GM12878 (cell line): Measurements from ENCODE around the gene SON. TPM values are rescaled to one million over a fixed set of nuclear protein-coding genes. Genes with fewer than 3 reads are reported as not detected.

Experiments used
- ATAC-seq: fragments of 200-7000 bp; cut with Tn5 transposase; 3 replicates; pipeline ENCODE4 v1.9.1; 2020; ENCODE audit warnings: mild to moderate bottlenecking, moderate library complexity
- BruUV-seq: library from RNA; stranded (reverse); fragments of 400-500 nt; replicated peaks from 2 replicates; lab custom pipeline; 2021; lab: Mats Ljungman, UMichigan
- CTCF ChIA-PET: fragments of 300-600 bp; sonication (Branson Sonifier 250); formaldehyde crosslinking; extraction: SDS; loops from one replicate; lab custom pipeline; 2021; ENCODE audit warnings: inconsistent platforms; lab: Yijun Ruan, JAX
- POLR2A ChIA-PET: fragments of 350-600 bp; formaldehyde crosslinking; extraction: SDS; loops from one replicate; lab custom pipeline; 2021; ENCODE audit warnings: inconsistent platforms; lab: Charles Lee
- RAD21 ChIA-PET: fragments of 300-600 bp; sonication (Branson Sonifier 250); formaldehyde crosslinking; loops from one replicate; lab custom pipeline; 2023; ENCODE audit warnings: antibody characterized with exemption; ENCODE audit not compliant: unreplicated experiment; lab: Charles Lee
- SMC1A ChIA-PET: fragments of 300-600 bp; sonication (Branson Sonifier 250); formaldehyde crosslinking; loops from one replicate; lab custom pipeline; 2023; ENCODE audit not compliant: unreplicated experiment, uncharacterized antibody; lab: Charles Lee
- DNase-seq: peaks from one replicate; pipeline ENCODE4 v3.0.0-alpha.2; 2011; ENCODE audit warnings: low read depth, low spot score
- FAIRE-seq: peaks from 3 replicates; lab custom pipeline; 2011; peaks lifted over from hg19 to GRCh38; lab: Jason Lieb, UNC
- H2AFZ ChIP-seq: 2 replicates; pipeline ENCODE4 v1.6.0; 2011; ENCODE audit warnings: low read depth, low read length, control low read depth; ENCODE audit not compliant: control insufficient read depth
- H3K27ac ChIP-seq: 2 replicates; pipeline ENCODE4 v1.5.1; 2011; ENCODE audit warnings: control low read depth; ENCODE audit not compliant: control insufficient read depth, insufficient read depth
- H3K27me3 ChIP-seq, 2 experiments: replicated peaks in 1 of 2; 2 replicates each; pipeline versions ENCODE4 v1.6.0 to v1.6.1; 2011; ENCODE audit warnings: low read length in 1 of 2; ENCODE audit not compliant: control insufficient read depth in 2 of 2, insufficient read depth in 2 of 2
- H3K36me3 ChIP-seq, 2 experiments: 2 replicates each; pipeline ENCODE4 v1.5.1; 2011; ENCODE audit warnings: low read length in 1 of 2; ENCODE audit not compliant: control insufficient read depth in 2 of 2, insufficient read depth in 2 of 2
- H3K4me1 ChIP-seq: 2 replicates; pipeline ENCODE4 v1.6.1; 2011; ENCODE audit warnings: mild to moderate bottlenecking, low read length, moderate library complexity, mixed read lengths; ENCODE audit not compliant: control insufficient read depth, insufficient read depth
- H3K4me2 ChIP-seq: 2 replicates; pipeline ENCODE4 v1.6.0; 2011; ENCODE audit warnings: control low read depth; ENCODE audit not compliant: control insufficient read depth, insufficient read depth
- H3K4me3 ChIP-seq: fragments of 200-600 bp; sonication (generic); 2 replicates; pipeline ENCODE4 v1.5.1; 2016
- H3K79me2 ChIP-seq: 2 replicates; pipeline ENCODE4 v1.6.0; 2011; ENCODE audit warnings: low read length; ENCODE audit not compliant: control insufficient read depth, insufficient read depth
- H3K9ac ChIP-seq: 2 replicates; pipeline ENCODE4 v1.8.0; 2011; ENCODE audit warnings: low read length, control low read depth, mixed read lengths; ENCODE audit not compliant: control insufficient read depth, insufficient read depth
- H3K9me3 ChIP-seq: replicated peaks from 3 replicates; pipeline ENCODE4 v1.5.1; 2011; ENCODE audit warnings: mild to moderate bottlenecking, low read length; ENCODE audit not compliant: control insufficient read depth, insufficient read depth
- H4K20me1 ChIP-seq: 2 replicates; pipeline ENCODE4 v1.6.0; 2011; ENCODE audit not compliant: control insufficient read depth, insufficient read depth
- CBX5 ChIP-seq: sonication (generic); IDR thresholded peaks from 2 replicates; pipeline ENCODE4 v1.6.1; 2016; ENCODE audit warnings: low read depth, moderate library complexity, mild to moderate bottlenecking, inconsistent platforms
- CEBPB ChIP-seq, 2 experiments: fragments of 150-350 bp in 1 of 2; IDR thresholded peaks; 2 replicates each; pipeline ENCODE4 v1.6.1; 2012 to 2014; ENCODE audit warnings: low read depth in 2 of 2, low read length in 2 of 2, borderline replicate concordance in 1 of 2, inconsistent platforms in 1 of 2
- CHD4 ChIP-seq: fragments of 200-600 bp; sonication (generic); IDR thresholded peaks from 2 replicates; pipeline ENCODE4 v1.6.1; 2016; ENCODE audit warnings: mild to moderate bottlenecking
- EED ChIP-seq: sonication (generic); IDR thresholded peaks from 2 replicates; pipeline ENCODE4 v1.6.1; 2016; ENCODE audit warnings: antibody characterized with exemption, low read depth
- EGR1 ChIP-seq, 2 experiments: IDR thresholded peaks; 1 replicate in 1 of 2; 2 replicates in 1 of 2; pipeline ENCODE4 v1.6.1; 2011 to 2012; ENCODE audit warnings: low read depth in 2 of 2, low read length in 2 of 2, borderline replicate concordance in 1 of 2, mild to moderate bottlenecking in 1 of 2, moderate library complexity in 1 of 2
- EP300 ChIP-seq, 2 experiments: fragments of 150-350 bp in 1 of 2; IDR thresholded peaks; 2 replicates each; pipeline ENCODE4 v1.6.1; 2011 to 2012; ENCODE audit warnings: low read depth in 2 of 2, low read length in 2 of 2, borderline replicate concordance in 1 of 2, improper control_type of control experiment in 1 of 2, inconsistent platforms in 1 of 2; ENCODE audit not compliant: control insufficient read depth in 1 of 2
- HDAC2 ChIP-seq: fragments of 200-600 bp; sonication (generic); IDR thresholded peaks from 2 replicates; pipeline ENCODE4 v1.6.1; 2017
- HDAC6 ChIP-seq: fragments of 200-600 bp; sonication (generic); IDR thresholded peaks from one replicate; pipeline ENCODE4 v1.8.0; 2017; ENCODE audit warnings: antibody characterized with exemption; ENCODE audit not compliant: unreplicated experiment
- HDGF ChIP-seq: fragments of 450-650 bp; IDR thresholded peaks from 2 replicates; pipeline ENCODE4 v1.6.1; 2016; ENCODE audit warnings: antibody characterized with exemption
- NFIC ChIP-seq: IDR thresholded peaks from 2 replicates; pipeline ENCODE4 v1.6.1; 2012; ENCODE audit warnings: low read depth, mild to moderate bottlenecking, inconsistent platforms, low read length, moderate library complexity
- PAX5 ChIP-seq: IDR thresholded peaks from 2 replicates; pipeline ENCODE4 v1.6.1; 2011; ENCODE audit warnings: low read depth, low read length, borderline replicate concordance
- RBBP5 ChIP-seq: fragments of 200-600 bp; sonication (generic); conservative IDR thresholded peaks from 2 replicates; pipeline ENCODE4 v1.6.1; 2016
- SPI1 ChIP-seq: IDR thresholded peaks from 2 replicates; pipeline ENCODE4 v1.6.1; 2011; ENCODE audit warnings: low read depth, mild to moderate bottlenecking, low read length, moderate library complexity, borderline replicate concordance; ENCODE audit not compliant: insufficient read depth
- SREBF1 ChIP-seq: IDR thresholded peaks from 2 replicates; pipeline ENCODE4 v1.6.1; 2012; ENCODE audit warnings: mild to moderate bottlenecking, low read length
- ZNF384 ChIP-seq: IDR thresholded peaks from 2 replicates; pipeline ENCODE4 v1.6.1; 2012; ENCODE audit warnings: low read depth, mild to moderate bottlenecking, low read length, improper control_type of control experiment, borderline replicate concordance
- ZNF622 ChIP-seq: fragments of 450-650 bp; IDR thresholded peaks from 2 replicates; pipeline ENCODE4 v1.6.1; 2017; ENCODE audit warnings: mild to moderate bottlenecking, inconsistent platforms
- WGBS: methylation state at CpG from one replicate; pipeline ENCODE4 v1.1.6; 2016; ENCODE audit warnings: low lambda C conversion rate; ENCODE audit not compliant: insufficient replicate concordance, insufficient coverage; ENCODE audit errors: missing lambda C conversion rate; 5-methylcytosine and 5-hydroxymethylcytosine counted together
- in situ Hi-C: fragments of 300-500 bp; cut with MboI; formaldehyde crosslinking; loops from 9 replicates; pipeline ENCODE4 v1.14.3; 2018; ENCODE audit warnings: mixed read lengths
- intact Hi-C: fragments of 100-400 bp; cut with micrococcal nuclease; formaldehyde crosslinking; loops from one replicate; pipeline ENCODE4 v1.14.2; 2022; ENCODE audit not compliant: unreplicated experiment
- polyA plus RNA-seq, 11 experiments: library from polyadenylated mRNA; depleted of rRNA in 4 of 11; unstranded in 6 of 11; stranded (reverse) in 5 of 11; fragments of >200 nt; fragmentation: Nextera tagmentation in 4 of 11; fragmentation: Illumina TruSeq in 1 of 11; extraction: Ambion mirVana in 4 of 11; extraction: Trizol in 1 of 11; gene quantifications; 1 replicate in 1 of 11; 2 replicates in 10 of 11; pipeline versions ENCODE4 v1.2.1 to v1.2.3, GENCODE V29; 2011 to 2016; ENCODE audit warnings: inconsistent platforms in 2 of 11, missing spikeins in 2 of 11, low read depth in 1 of 11
- total RNA-seq, 4 experiments: library from RNA; depleted of rRNA in 3 of 4; stranded (reverse); fragments of >200 nt in 3 of 4; fragmentation: Illumina TruSeq in 1 of 4; extraction: Trizol in 1 of 4; gene quantifications; 2 replicates each; pipeline versions ENCODE4 v1.2.1 to v1.2.3, GENCODE V29; 2013 to 2021
- TF ChIP-seq, protein P1 (sequence below): fragments of 450-650 bp; IDR thresholded peaks from 2 replicates; pipeline ENCODE4 v1.6.1; 2017; ENCODE audit warnings: mild to moderate bottlenecking, moderate library complexity
- TF ChIP-seq, protein P2 (sequence below): fragments of 450-650 bp; IDR thresholded peaks from 2 replicates; pipeline ENCODE4 v1.6.1; 2018; ENCODE audit warnings: mild to moderate bottlenecking, low read depth, moderate library complexity; ENCODE audit not compliant: partially characterized antibody

SON gene
- total and polyA plus RNA-seq, 10 of the 15 experiments (the other 5 are each of a cell fraction or from before 2014, with no cell fraction given): 95.7 to 788 (median 251) TPM

DNA sequence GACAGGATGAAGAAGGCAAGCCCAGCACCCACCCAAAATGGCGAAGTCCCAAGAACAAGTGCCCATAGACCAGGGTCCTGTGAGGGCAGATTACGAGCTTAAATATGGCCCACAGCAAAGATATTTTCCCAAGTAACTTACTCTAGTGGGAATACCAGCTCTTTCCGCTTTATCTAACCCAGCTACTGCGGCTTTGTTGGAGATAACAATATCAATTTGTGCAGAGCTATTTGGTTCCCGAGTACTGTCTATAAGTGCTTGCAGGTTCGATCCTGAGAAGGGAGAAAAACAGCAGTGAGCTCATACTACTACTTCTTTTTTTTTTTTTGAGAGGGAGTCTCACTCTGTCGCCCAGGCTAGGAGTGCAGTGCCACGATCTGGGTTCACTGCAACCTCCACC is 37.0 kb upstream of the SON start:
- POLR2A ChIA-PET: interaction anchor here (0.6 kb wide), 1 partner anchor 412 kb away, joined by 4 read pairs; no protein-coding TSS in a partner anchor
- no peak for TF ChIP-seq HDAC2
- TF ChIP-seq EED: no peak
- no peak for TF ChIP-seq SPI1
- TF ChIP-seq CEBPB (IDR thresholded peaks at IDR 0.05; ENCODE audit: borderline replicate concordance in 1 of 2, low read depth in 2 of 2, low read length in 2 of 2): no peak
- no peak for TF ChIP-seq ZNF384
- no peak for TF ChIP-seq CBX5
- no peak for TF ChIP-seq EGR1 (IDR thresholded peaks at IDR 0.05; ENCODE audit: borderline replicate concordance in 1 of 2, low read depth in 2 of 2, low read length in 2 of 2)
- no peak for TF ChIP-seq NFIC
- TF ChIP-seq SREBF1: no peak
- no peak for TF ChIP-seq PAX5
- no peak for TF ChIP-seq HDGF
- no peak for TF ChIP-seq EP300 (IDR thresholded peaks at IDR 0.05; ENCODE audit: borderline replicate concordance in 1 of 2, control insufficient read depth in 1 of 2, low read depth in 2 of 2, low read length in 2 of 2)
- TF ChIP-seq, protein P1, sequence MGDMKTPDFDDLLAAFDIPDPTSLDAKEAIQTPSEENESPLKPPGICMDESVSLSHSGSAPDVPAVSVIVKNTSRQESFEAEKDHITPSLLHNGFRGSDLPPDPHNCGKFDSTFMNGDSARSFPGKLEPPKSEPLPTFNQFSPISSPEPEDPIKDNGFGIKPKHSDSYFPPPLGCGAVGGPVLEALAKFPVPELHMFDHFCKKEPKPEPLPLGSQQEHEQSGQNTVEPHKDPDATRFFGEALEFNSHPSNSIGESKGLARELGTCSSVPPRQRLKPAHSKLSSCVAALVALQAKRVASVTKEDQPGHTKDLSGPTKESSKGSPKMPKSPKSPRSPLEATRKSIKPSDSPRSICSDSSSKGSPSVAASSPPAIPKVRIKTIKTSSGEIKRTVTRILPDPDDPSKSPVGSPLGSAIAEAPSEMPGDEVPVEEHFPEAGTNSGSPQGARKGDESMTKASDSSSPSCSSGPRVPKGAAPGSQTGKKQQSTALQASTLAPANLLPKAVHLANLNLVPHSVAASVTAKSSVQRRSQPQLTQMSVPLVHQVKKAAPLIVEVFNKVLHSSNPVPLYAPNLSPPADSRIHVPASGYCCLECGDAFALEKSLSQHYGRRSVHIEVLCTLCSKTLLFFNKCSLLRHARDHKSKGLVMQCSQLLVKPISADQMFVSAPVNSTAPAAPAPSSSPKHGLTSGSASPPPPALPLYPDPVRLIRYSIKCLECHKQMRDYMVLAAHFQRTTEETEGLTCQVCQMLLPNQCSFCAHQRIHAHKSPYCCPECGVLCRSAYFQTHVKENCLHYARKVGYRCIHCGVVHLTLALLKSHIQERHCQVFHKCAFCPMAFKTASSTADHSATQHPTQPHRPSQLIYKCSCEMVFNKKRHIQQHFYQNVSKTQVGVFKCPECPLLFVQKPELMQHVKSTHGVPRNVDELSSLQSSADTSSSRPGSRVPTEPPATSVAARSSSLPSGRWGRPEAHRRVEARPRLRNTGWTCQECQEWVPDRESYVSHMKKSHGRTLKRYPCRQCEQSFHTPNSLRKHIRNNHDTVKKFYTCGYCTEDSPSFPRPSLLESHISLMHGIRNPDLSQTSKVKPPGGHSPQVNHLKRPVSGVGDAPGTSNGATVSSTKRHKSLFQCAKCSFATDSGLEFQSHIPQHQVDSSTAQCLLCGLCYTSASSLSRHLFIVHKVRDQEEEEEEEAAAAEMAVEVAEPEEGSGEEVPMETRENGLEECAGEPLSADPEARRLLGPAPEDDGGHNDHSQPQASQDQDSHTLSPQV: no peak
- no peak for TF ChIP-seq CHD4
- TF ChIP-seq, protein P2, sequence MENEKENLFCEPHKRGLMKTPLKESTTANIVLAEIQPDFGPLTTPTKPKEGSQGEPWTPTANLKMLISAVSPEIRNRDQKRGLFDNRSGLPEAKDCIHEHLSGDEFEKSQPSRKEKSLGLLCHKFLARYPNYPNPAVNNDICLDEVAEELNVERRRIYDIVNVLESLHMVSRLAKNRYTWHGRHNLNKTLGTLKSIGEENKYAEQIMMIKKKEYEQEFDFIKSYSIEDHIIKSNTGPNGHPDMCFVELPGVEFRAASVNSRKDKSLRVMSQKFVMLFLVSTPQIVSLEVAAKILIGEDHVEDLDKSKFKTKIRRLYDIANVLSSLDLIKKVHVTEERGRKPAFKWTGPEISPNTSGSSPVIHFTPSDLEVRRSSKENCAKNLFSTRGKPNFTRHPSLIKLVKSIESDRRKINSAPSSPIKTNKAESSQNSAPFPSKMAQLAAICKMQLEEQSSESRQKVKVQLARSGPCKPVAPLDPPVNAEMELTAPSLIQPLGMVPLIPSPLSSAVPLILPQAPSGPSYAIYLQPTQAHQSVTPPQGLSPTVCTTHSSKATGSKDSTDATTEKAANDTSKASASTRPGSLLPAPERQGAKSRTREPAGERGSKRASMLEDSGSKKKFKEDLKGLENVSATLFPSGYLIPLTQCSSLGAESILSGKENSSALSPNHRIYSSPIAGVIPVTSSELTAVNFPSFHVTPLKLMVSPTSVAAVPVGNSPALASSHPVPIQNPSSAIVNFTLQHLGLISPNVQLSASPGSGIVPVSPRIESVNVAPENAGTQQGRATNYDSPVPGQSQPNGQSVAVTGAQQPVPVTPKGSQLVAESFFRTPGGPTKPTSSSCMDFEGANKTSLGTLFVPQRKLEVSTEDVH: no peak
- TF ChIP-seq ZNF622: no peak
- no peak for TF ChIP-seq HDAC6
- no peak for TF ChIP-seq RBBP5

More for the DNA sequence above, 37.0 kb upstream of the SON start:
- ChIA-PET SMC1A (interaction anchor here (1.4 kb wide), 1 partner anchor 60 kb away, joined by 3 read pairs; no protein-coding TSS in a partner anchor), CTCF (interaction anchor here (0.6 to 1.4 kb wide), 2 partner anchors 15 to 19 kb away, joined by 3 read pairs; no protein-coding TSS in a partner anchor), RAD21 (no interaction called here)
- Histone ChIP-seq H3K27ac (no peak overlapping the region), H3K27me3 (no peaks in the 10 kb centered on the region), H3K36me3 (peaks cover 0 to 20% of the 10 kb centered on the region in 2 experiments), H3K9me3 (no peaks in the 10 kb centered on the region; the same call in 2 of the 3 replicates), H3K4me3 (no peak overlapping the region), H3K4me1 (no peaks in the 10 kb centered on the region), H2AFZ (no peak overlapping the region), H3K4me2 (no peak overlapping the region), H3K79me2 (no peaks in the 10 kb centered on the region), H3K9ac (no peak overlapping the region), H4K20me1 (no peaks in the 10 kb centered on the region)
- no TSS peak for BruUV-seq
- ATAC-seq: no peak
- FAIRE-seq: no peak
- intact Hi-C loops (no loop called here), in situ Hi-C loops (no loop called here)
- 91% methylated on average over 8 of the region's 8 CpGs for WGBS
- no peak for DNase-seq
